Measurements from ENCODE around the gene B4GALNT1. TPM values are rescaled to one million over a fixed set of nuclear protein-coding genes. Genes with fewer than 3 reads are reported as not detected.

B4GALNT1 gene
- total RNA-seq, 2 experiments from 2014 or later: 0.62 to 0.77 TPM

DNA sequence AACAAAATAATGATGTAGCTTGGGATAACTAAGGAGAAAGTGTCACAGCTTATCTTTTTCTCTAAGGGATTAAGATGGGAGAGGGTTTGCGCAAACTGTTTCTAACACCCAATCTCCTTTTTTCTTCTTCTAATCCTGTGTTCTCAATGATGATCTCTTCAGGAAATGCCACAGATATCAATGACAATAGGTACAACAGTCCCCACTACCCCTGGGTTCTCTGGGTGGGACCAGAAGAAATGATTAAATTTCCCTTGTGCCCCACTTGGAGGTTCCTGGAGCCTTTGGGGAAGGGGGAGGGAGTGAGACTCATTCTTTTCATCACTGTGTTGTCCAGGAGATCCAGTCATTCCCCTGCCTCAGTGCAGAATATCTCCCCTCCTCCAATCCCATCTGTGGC is 50.6 kb downstream of the B4GALNT1 start:
- Mint-ChIP-seq H3K4me3 (no peak overlapping the region), H3K27ac (no peak overlapping the region), H3K4me1 (peaks cover 6% of the 10 kb centered on the region), H3K36me3 (ENCODE audit: low read depth) (no peaks in the 10 kb centered on the region), H3K27me3 (peaks cover 1% of the 10 kb centered on the region), H3K9me3 (no peaks in the 10 kb centered on the region)
- DNase-seq: no peak
- ChIA-PET POLR2A (no interaction called here), CTCF (interaction anchor here (0.6 to 4.7 kb wide), 17 partner anchors 7 to 235 kb away, joined by 3 to 32 read pairs (median 4); partner anchors contain the start of genes CDK4 and DCTN2)

DNA sequence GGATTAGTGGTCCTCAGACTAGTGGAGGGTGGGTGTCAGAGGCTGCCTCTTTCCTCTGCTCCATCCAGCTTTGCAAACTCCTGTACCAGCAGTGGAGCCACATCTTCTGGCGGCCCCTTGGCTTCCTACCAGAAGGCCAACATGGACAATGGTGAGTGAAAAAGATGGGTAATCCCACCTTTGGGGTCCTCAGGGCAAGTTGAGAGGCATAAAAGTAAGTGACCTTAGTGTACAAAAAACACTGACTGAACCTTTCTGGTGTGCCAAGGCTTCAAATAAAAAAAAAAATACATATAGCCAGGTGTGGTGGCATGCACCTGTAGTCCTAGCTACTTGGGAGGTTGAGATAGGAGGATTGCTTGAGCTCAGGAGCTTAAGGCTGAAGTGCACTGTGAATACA is 51.2 kb downstream of the B4GALNT1 start:
- POLR2A ChIA-PET: no interaction called here

DNA sequence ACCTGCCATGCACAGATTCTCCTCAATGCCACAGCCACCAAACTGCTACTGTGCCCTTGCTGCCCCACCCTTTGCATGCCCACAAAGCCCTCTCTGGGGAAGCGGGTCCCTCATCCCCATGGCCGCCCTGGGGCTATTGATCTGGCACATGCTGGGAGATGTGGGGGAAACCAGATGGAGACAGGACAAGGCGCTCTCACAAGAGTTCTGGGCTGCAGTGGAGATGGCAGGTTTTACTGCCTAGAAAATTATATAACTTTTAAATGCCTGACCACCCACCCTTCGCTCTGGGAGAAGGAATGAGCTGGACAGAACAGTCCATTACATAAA is 52.6 kb downstream of the B4GALNT1 start:
- ChIA-PET POLR2A (interaction anchor here (0.6 kb wide), 1 partner anchor 53 kb away, joined by 7 read pairs; no protein-coding TSS in a partner anchor), CTCF (interaction anchor here (1.0 to 4.7 kb wide), 6 partner anchors 9 to 187 kb away, joined by 3 to 32 read pairs (median 4); partner anchors contain the start of gene B4GALNT1)
- H3K9me3 Mint-ChIP-seq: no peaks in the 10 kb centered on the region
- H3K4me1 Mint-ChIP-seq: peaks cover 6% of the 10 kb centered on the region
- no peak overlapping the region for H3K4me3 Mint-ChIP-seq
- H3K36me3 Mint-ChIP-seq (ENCODE audit: low read depth): no peaks in the 10 kb centered on the region
- H3K27me3 Mint-ChIP-seq: peaks cover 1% of the 10 kb centered on the region
- no peak for DNase-seq
- H3K27ac Mint-ChIP-seq: no peak overlapping the region

More for the DNA sequence above, 51.2 kb downstream of the B4GALNT1 start:
- Mint-ChIP-seq H3K27ac (no peak overlapping the region), H3K36me3 (ENCODE audit: low read depth) (no peaks in the 10 kb centered on the region), H3K4me3 (no peak overlapping the region), H3K4me1 (peaks cover 6% of the 10 kb centered on the region), H3K27me3 (peaks cover 1% of the 10 kb centered on the region), H3K9me3 (no peaks in the 10 kb centered on the region)
- CTCF ChIA-PET: interaction anchor here (1.1 to 4.7 kb wide), 5 partner anchors 8 to 138 kb away, joined by 3 to 32 read pairs (median 4); no protein-coding TSS in a partner anchor
- no peak for DNase-seq

DNA sequence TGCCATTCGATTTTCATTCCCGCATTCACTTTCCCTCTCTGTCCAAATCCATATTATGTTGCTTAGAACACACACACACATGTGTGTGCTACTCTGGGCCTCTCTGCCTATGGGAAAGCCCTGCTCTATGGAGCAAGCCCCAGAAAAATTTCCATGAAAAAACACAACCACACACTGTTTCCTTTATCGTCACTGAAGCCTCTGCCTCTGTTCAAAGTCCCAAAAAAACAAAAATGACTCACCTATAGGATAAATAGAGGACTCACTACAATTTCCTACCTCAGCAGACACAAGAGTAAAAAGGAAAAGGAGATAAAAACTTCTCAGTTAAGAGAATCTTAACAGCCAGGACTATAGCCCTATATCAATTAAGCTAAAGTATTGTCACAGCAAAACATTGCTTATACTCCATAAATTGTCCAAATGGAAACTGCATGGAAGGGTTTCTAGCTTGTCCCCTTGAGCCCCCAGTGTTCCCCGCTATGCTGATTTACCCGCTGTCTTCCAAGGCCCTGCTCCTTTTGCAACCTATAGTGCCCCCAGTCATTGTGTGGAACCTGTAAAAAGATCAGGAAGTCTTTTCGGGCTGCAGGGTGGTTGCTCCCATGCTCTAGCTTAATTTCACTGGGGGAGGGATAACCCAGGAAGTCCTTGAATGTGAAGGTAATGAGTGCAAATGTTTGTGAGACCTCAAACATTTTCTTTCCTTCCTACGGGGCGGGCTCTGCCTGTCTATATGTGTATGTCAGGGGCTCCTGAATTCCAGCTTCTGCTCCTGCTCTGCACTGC is 53.1 kb downstream of the B4GALNT1 start:
- CTCF ChIA-PET: interaction anchor here (1.0 to 4.7 kb wide), 4 partner anchors 9 to 188 kb away, joined by 3 to 32 read pairs (median 4); no protein-coding TSS in a partner anchor
- no peaks in the 10 kb centered on the region for H3K9me3 Mint-ChIP-seq
- DNase-seq: no peak
- peaks cover 6% of the 10 kb centered on the region for H3K4me1 Mint-ChIP-seq
- H3K4me3 Mint-ChIP-seq: no peak overlapping the region
- peaks cover 1% of the 10 kb centered on the region for H3K27me3 Mint-ChIP-seq
- H3K36me3 Mint-ChIP-seq (ENCODE audit: low read depth): no peaks in the 10 kb centered on the region
- POLR2A ChIA-PET: no interaction called here
- no peak overlapping the region for H3K27ac Mint-ChIP-seq

DNA sequence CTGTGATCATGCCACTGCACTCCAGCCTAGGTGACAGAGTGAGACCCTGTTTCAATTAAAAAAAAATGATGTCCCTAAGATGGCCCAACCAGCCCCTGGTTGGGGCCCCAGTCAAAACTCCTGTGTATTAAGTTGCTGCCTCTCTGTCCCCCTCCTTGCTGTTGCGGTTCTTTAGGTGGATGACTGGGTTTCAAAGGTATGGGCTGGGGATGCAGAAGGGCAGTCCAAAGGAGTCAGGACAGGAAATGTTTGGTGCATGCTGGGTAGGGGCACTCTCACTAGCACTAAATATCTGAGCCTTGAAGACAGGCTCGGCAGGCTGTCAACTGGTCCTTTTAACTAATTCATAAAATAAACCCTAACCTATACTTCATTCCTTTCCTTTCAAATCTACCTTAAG is 54.0 kb downstream of the B4GALNT1 start:
- no peak for DNase-seq
- ChIA-PET POLR2A (no interaction called here), CTCF (no interaction called here)
- Mint-ChIP-seq H3K4me1 (peaks cover 6% of the 10 kb centered on the region), H3K27me3 (no peaks in the 10 kb centered on the region), H3K4me3 (no peak overlapping the region), H3K27ac (no peak overlapping the region), H3K9me3 (no peaks in the 10 kb centered on the region), H3K36me3 (ENCODE audit: low read depth) (no peaks in the 10 kb centered on the region)

DNA sequence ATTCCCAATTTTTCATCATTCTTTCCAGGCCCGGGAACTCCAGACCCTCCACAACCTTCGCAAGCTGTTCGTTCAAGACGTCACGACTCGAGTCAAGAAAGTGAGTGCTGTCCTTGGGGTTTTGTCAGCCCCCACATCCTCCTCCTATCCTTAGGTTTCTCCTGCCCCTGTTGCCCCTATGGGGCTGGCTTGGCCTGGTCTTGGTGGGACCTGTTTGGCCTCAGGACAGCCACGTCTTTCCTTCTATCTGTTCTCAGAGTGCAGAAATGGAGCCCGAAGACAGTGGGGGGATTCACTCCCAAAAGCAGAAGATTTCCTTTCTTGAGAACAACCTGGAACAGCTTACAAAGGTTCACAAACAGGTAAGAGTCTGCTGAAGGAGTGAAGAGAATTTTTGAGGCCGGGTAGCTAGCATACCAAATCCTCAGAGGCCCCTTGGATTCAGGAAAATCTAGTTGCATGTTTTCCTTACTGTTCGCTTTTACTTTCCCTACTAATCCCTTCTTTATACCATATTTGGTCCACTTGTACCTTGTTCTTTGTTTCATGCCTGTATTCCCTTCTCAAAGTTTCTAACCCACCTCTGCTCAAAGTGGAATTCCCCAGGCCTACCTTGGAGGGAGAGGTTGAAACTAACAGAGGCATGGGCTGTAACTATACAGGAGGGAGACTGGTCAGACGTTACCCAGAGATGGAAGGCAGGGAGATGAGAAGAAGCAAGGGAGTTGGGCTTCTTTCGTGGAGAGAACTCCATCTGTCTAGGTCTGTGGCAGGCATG is 54.8 kb downstream of the B4GALNT1 start:
- no peaks in the 10 kb centered on the region for H3K27me3 Mint-ChIP-seq
- H3K36me3 Mint-ChIP-seq (ENCODE audit: low read depth): no peaks in the 10 kb centered on the region
- no peak overlapping the region for H3K4me3 Mint-ChIP-seq
- H3K9me3 Mint-ChIP-seq: no peaks in the 10 kb centered on the region
- ChIA-PET CTCF (interaction anchor here (1.0 to 1.2 kb wide), 2 partner anchors 11 to 66 kb away, joined by 3 to 5 read pairs; no protein-coding TSS in a partner anchor), POLR2A (no interaction called here)
- no peak for DNase-seq
- H3K27ac Mint-ChIP-seq: no peak overlapping the region
- H3K4me1 Mint-ChIP-seq: peaks cover 2% of the 10 kb centered on the region

DNA sequence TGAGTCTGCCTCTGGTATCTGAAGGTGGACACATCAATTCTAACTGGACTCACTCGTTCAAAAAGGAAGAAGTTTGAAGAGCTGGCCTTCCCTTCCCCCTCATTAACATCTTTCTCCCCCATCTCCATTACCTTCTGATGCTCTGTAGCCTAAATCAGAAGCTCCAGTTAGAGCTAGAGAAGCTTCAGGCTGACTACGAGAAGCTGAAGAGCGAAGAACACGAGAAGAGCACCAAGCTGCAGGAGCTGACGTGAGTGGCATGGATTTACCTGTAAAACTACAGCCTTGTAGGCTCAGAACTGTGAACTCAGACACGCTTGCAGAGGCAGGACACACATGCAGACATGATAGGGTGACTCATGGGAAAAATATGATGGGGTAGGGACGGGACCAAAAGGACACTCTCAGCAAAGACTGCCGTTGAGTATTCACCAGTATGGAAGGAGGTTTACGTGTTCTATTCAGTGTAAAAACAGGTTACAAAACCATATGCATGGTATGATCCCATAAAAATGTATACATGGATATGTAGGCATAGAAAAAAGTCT is 56.3 kb downstream of the B4GALNT1 start:
- Mint-ChIP-seq H3K9me3 (no peaks in the 10 kb centered on the region), H3K4me1 (no peaks in the 10 kb centered on the region), H3K27ac (no peak overlapping the region), H3K36me3 (ENCODE audit: low read depth) (no peaks in the 10 kb centered on the region), H3K4me3 (no peak overlapping the region), H3K27me3 (no peaks in the 10 kb centered on the region)
- POLR2A ChIA-PET: no interaction called here
- DNase-seq: no peak
- CTCF ChIA-PET: interaction anchor here (1.6 to 2.4 kb wide), 3 partner anchors 9 to 44 kb away, joined by 5 to 9 read pairs (median 5); no protein-coding TSS in a partner anchor

Other genes with a start within 250 kb of the B4GALNT1 start
- gene R3HDM2, start 202.2 kb downstream of the B4GALNT1 start, total RNA-seq: 10 to 100 TPM; 71.6 to 74.5 TPM
- gene INHBC, start 198.4 kb downstream of the B4GALNT1 start, total RNA-seq: not detected
- gene INHBE, start 177.9 kb downstream of the B4GALNT1 start, total RNA-seq: not detected
- under 1 TPM; 0.52 to 0.94 TPM for gene GLI1, start 173.4 kb downstream of the B4GALNT1 start, total RNA-seq
- gene ARHGAP9, start 153.3 kb downstream of the B4GALNT1 start, total RNA-seq: 100 to 1,000 TPM; 218 to 259 TPM
- 100 to 1,000 TPM; 214 to 247 TPM for gene MARS1, start 145.1 kb downstream of the B4GALNT1 start, total RNA-seq
- gene DDIT3, start 112.7 kb downstream of the B4GALNT1 start, total RNA-seq: 10 to 100 TPM; 10.5 to 11.4 TPM
- gene MBD6, start 110.4 kb downstream of the B4GALNT1 start, total RNA-seq: 10 to 100 TPM; 66.0 to 80.1 TPM
- 10 to 100 TPM; 79.3 to 80.5 TPM for gene DCTN2, start 86.0 kb downstream of the B4GALNT1 start, total RNA-seq
- under 1 TPM; 0.64 to 0.89 TPM for gene KIF5A, start 83.2 kb downstream of the B4GALNT1 start, total RNA-seq
- gene PIP4K2C, start 42.0 kb downstream of the B4GALNT1 start, total RNA-seq: 10 to 100 TPM; 17.9 to 20.4 TPM
- gene DTX3, start 28.4 kb downstream of the B4GALNT1 start, total RNA-seq: 10 to 100 TPM; 15.5 to 16.5 TPM
- under 1 TPM; 0.25 to 0.42 TPM for gene ARHGEF25, start 21.8 kb downstream of the B4GALNT1 start, total RNA-seq
- 100 to 1,000 TPM; 138 to 142 TPM for gene OS9, start 60.9 kb upstream of the B4GALNT1 start, total RNA-seq
- 10 to 100 TPM; 72.6 to 73.3 TPM for gene AGAP2, start 105.5 kb upstream of the B4GALNT1 start, total RNA-seq
- gene TSPAN31, start 111.8 kb upstream of the B4GALNT1 start, total RNA-seq: 10 to 100 TPM; 18.6 to 22.3 TPM
- gene CDK4, start 119.1 kb upstream of the B4GALNT1 start, total RNA-seq: 100 to 1,000 TPM in 1 of 2 experiments, 10 to 100 TPM in 1; 84.4 to 104 TPM
- gene MARCHF9, start 121.9 kb upstream of the B4GALNT1 start, total RNA-seq: 10 to 100 TPM; 23.7 to 27.2 TPM
- gene CYP27B1, start 133.9 kb upstream of the B4GALNT1 start, total RNA-seq: 1 to 10 TPM; 1.9 to 2.3 TPM
- gene METTL1, start 138.9 kb upstream of the B4GALNT1 start, total RNA-seq: 10 to 100 TPM; 13.4 to 17.2 TPM
- 1 to 10 TPM; 2.8 to 3.0 TPM for gene EEF1AKMT3, start 139.4 kb upstream of the B4GALNT1 start, total RNA-seq
- 10 to 100 TPM; 23.6 to 29.7 TPM for gene TSFM, start 149.6 kb upstream of the B4GALNT1 start, total RNA-seq
- gene AVIL, start 185.5 kb upstream of the B4GALNT1 start, total RNA-seq: 1 to 10 TPM; 3.5 to 3.6 TPM
- 100 to 1,000 TPM; 144 to 156 TPM for gene CTDSP2, start 213.5 kb upstream of the B4GALNT1 start, total RNA-seq